ENCODE results near the gene CUBN.

The CUBN gene

GRCh38 chr10:16822726-16823360 is 306.8 kb downstream of the CUBN start:
- DNase-seq (ENCODE audit: insufficient read length, low spot score) = no peak
- no peak for TF ChIP-seq CTCF (IDR thresholded peaks at IDR 0.05; ENCODE audit: insufficient read depth, missing control alignments)
- no peak for FAIRE-seq

- FAIRE-seq (no peak), DNase-seq (ENCODE audit: insufficient read length, low spot score) (no peak)
- no peak for TF ChIP-seq CTCF (IDR thresholded peaks at IDR 0.05; ENCODE audit: insufficient read depth, missing control alignments)
These were observed 307.6 kb downstream of the CUBN start for GRCh38 chr10:16822027-16822426.

GRCh38 chr10:16820421-16820820 is 309.2 kb downstream of the CUBN start:
- no peak for FAIRE-seq
- no peak for DNase-seq (ENCODE audit: insufficient read length, low spot score)
- no peak for TF ChIP-seq CTCF (IDR thresholded peaks at IDR 0.05; ENCODE audit: insufficient read depth, missing control alignments)

- no peak for TF ChIP-seq CTCF (IDR thresholded peaks at IDR 0.05; ENCODE audit: insufficient read depth, missing control alignments)
- no peak for DNase-seq (ENCODE audit: insufficient read length, low spot score)
- FAIRE-seq = no peak
These were observed 309.6 kb downstream of the CUBN start for GRCh38 chr10:16820018-16820417.

- no peak for DNase-seq (ENCODE audit: insufficient read length, low spot score)
- TF ChIP-seq CTCF (IDR thresholded peaks at IDR 0.05; ENCODE audit: insufficient read depth, missing control alignments) = no peak
These were observed 310.2 kb downstream of the CUBN start for GRCh38 chr10:16819436-16819835.

GRCh38 chr10:16819026-16819425 is 310.6 kb downstream of the CUBN start:
- DNase-seq (ENCODE audit: insufficient read length, low spot score) (no peak), FAIRE-seq (no peak)
- TF ChIP-seq CTCF (IDR thresholded peaks at IDR 0.05; ENCODE audit: insufficient read depth, missing control alignments) = no peak

More at GRCh38 chr10:16819436-16819835, 310.2 kb downstream of the CUBN start:
- no peak for FAIRE-seq

GRCh38 chr10:16817125-16818019 is 312.2 kb downstream of the CUBN start, which contains the start of gene RSU1:
Gene RSU1 (minus strand): TSS chr10:16817424. CDS start chr10:16817081, 343 bp downstream.
- peak; percentile 25 for FAIRE-seq
- DNase-seq (ENCODE audit: insufficient read length, low spot score) = peak; percentile 97
- no peak for TF ChIP-seq CTCF (IDR thresholded peaks at IDR 0.05; ENCODE audit: insufficient read depth, missing control alignments)

Measured in D721Med (cell line).